ENCODE data around the gene CACNA1A.

DNA sequence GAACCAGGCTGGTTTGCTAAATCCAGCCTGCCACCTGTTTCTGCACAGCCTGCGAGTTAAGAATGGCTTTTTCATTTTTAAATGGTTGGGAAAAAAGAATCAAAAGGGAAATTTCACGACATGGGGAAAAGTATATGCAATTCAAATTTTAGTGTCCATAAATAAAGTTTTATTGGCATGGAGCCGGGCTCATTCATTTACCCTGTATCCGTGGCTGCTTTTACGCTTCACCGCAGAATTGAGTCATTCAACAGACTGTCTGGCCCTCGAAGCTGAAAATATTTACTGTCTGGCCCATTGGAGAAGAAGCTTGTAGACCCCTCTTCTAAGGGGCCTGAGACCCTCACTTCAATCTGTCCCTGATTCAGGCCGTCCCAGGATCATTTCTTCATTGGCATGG, 329.9 kb downstream of the CACNA1A start:
- TF ChIP-seq, protein P1, sequence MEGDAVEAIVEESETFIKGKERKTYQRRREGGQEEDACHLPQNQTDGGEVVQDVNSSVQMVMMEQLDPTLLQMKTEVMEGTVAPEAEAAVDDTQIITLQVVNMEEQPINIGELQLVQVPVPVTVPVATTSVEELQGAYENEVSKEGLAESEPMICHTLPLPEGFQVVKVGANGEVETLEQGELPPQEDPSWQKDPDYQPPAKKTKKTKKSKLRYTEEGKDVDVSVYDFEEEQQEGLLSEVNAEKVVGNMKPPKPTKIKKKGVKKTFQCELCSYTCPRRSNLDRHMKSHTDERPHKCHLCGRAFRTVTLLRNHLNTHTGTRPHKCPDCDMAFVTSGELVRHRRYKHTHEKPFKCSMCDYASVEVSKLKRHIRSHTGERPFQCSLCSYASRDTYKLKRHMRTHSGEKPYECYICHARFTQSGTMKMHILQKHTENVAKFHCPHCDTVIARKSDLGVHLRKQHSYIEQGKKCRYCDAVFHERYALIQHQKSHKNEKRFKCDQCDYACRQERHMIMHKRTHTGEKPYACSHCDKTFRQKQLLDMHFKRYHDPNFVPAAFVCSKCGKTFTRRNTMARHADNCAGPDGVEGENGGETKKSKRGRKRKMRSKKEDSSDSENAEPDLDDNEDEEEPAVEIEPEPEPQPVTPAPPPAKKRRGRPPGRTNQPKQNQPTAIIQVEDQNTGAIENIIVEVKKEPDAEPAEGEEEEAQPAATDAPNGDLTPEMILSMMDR (IDR thresholded peaks at IDR 0.05; ENCODE audit: poor library complexity): no peak
- TF ChIP-seq EZH2 (IDR thresholded peaks at IDR 0.05; ENCODE audit: borderline replicate concordance): no peak
- TF ChIP-seq EZH2phosphoT487 (IDR thresholded peaks at IDR 0.05; ENCODE audit: low read depth, severe bottlenecking, unreplicated experiment): no peak
